Loucy (cell line): Measurements from ENCODE around the gene DENND6B.

Source experiments
- H2AFZ ChIP-seq: fragments of 200-600 bp; sonication (generic); 2 replicates; pipeline ENCODE4 v1.6.0; 2016; ENCODE audit warnings: antibody characterized with exemption, mild to moderate bottlenecking, low read length, moderate library complexity
- H3F3A ChIP-seq: fragments of 200-600 bp; 2 replicates; pipeline ENCODE4 v1.6.0; 2016; ENCODE audit warnings: antibody characterized with exemption, low read depth, mild to moderate bottlenecking
- H3K27me3 ChIP-seq: fragments of 200-600 bp; sonication (generic); 2 replicates; pipeline ENCODE4 v1.6.1; 2014; ENCODE audit warnings: low read length, mild to moderate bottlenecking; ENCODE audit not compliant: insufficient read depth, poor library complexity, severe bottlenecking
- H3K36me3 ChIP-seq: fragments of 200-600 bp; sonication (generic); 2 replicates; pipeline ENCODE4 v1.6.1; 2016; ENCODE audit warnings: low read length; ENCODE audit not compliant: insufficient read depth
- H3K4me1 ChIP-seq: fragments of 200-600 bp; sonication (generic); 2 replicates; pipeline ENCODE4 v1.5.1; 2014; ENCODE audit warnings: low read length, mild to moderate bottlenecking; ENCODE audit not compliant: insufficient read depth, poor library complexity, severe bottlenecking
- H3K4me2 ChIP-seq: fragments of 200-600 bp; sonication (generic); 2 replicates; pipeline ENCODE4 v1.6.0; 2014; ENCODE audit warnings: antibody characterized with exemption, low read length, low read depth, mild to moderate bottlenecking; ENCODE audit not compliant: poor library complexity, severe bottlenecking
- H3K4me3 ChIP-seq: fragments of 200-600 bp; sonication (generic); 2 replicates; pipeline ENCODE4 v1.5.1; 2014; ENCODE audit warnings: low read length, mild to moderate bottlenecking, mixed read lengths; ENCODE audit not compliant: poor library complexity, severe bottlenecking
- H3K79me2 ChIP-seq: fragments of 200-600 bp; sonication (generic); 2 replicates; pipeline ENCODE4 v1.6.1; 2014; ENCODE audit warnings: low read length; ENCODE audit not compliant: insufficient read depth
- H3K9ac ChIP-seq: fragments of 200-600 bp; sonication (generic); 2 replicates; pipeline ENCODE4 v1.6.0; 2014; ENCODE audit warnings: mild to moderate bottlenecking, low read depth, low read length, moderate library complexity; ENCODE audit not compliant: poor library complexity, severe bottlenecking
- H3K9me2 ChIP-seq: fragments of 200-600 bp; sonication (generic); replicated peaks from 2 replicates; pipeline ENCODE4 v1.6.1; 2016; ENCODE audit warnings: low read depth, low read length, mixed read lengths
- H3K9me3 ChIP-seq: fragments of 200-600 bp; sonication (generic); 2 replicates; pipeline ENCODE4 v1.6.1; 2014; ENCODE audit warnings: mild to moderate bottlenecking, antibody characterized with exemption, low read length, low read depth; ENCODE audit not compliant: insufficient read depth
- H4K20me1 ChIP-seq: fragments of 200-600 bp; sonication (generic); 2 replicates; pipeline ENCODE4 v1.6.0; 2014; ENCODE audit warnings: antibody characterized with exemption, low read length, mild to moderate bottlenecking; ENCODE audit not compliant: insufficient read depth, poor library complexity, severe bottlenecking
- EZH2phosphoT487 ChIP-seq: fragments of 200-600 bp; IDR thresholded peaks from 2 replicates; pipeline ENCODE4 v1.6.1; 2018; ENCODE audit warnings: antibody characterized with exemption, mild to moderate bottlenecking, moderate library complexity, borderline replicate concordance
- TF ChIP-seq, protein P1 (sequence below): fragments of 200-600 bp; sonication (generic); conservative IDR thresholded peaks from 2 replicates; pipeline ENCODE4 v1.5.1; 2014; ENCODE audit warnings: mild to moderate bottlenecking, antibody characterized with exemption, low read length

DENND6B gene

DNA sequence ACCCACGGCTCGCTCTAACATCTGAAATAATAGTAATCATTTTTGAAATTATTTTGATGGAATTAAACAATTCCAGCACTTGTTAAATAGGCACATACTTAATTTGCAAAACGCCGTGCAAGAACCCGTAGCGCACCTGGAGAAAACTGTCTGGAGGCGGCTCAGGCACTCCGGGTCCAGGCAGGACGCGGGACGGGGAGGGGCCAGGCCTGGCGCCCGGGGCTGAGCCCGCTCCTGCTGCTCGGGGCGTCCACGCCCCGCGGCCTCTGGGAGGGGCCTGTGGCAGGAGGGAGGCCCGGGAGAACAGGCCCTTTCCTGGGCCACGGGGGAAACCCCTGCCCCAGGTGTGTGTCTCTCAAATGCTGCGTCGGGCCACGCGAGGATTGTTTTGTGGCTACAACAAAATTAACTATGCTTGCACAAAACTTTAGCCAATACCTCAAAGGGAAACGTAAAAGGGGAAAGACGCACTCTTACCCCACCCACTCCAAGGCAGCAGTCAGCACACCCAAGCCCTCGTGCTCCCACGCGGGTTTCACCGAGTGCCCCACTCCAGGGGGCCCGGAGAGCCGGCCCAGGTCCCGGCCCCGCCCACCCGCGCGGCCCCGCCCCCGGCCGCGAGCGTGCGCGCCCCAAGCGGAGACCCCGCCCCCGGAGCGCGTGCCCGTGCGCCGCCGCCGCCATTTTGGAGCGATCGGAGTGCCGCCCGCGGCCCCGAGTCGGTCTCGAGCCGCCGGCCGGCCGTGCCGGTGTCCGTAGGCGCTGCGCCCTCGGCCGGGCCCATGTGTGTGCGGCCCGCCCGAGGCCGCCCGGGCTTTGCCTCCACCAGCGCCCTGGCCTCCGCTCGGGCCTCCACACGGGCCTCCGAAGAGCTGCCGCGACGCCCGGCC, 16.1 kb upstream of the DENND6B start, which contains the start of gene PPP6R2:
Gene PPP6R2 (plus strand): TSS at position 677 of the 890 bp plus-strand sequence. CDS start 50,582 bp downstream, outside the sequence.
- Histone ChIP-seq H3K9ac (peak within 1 kb of the TSS; percentile 88), H2AFZ (peak within 1 kb of the TSS; percentile 88), H3K9me2 (no peaks in the 10 kb centered on the region), H3K79me2 (peaks cover 21% of the 10 kb centered on the region), H3K9me3 (no peaks in the 10 kb centered on the region), H3K36me3 (no peaks in the 10 kb centered on the region), H3K4me1 (peaks cover 21% of the 10 kb centered on the region), H3K4me2 (peak within 1 kb of the TSS; percentile 91), H3K4me3 (peak within 1 kb of the TSS; percentile 76), H3K27me3 (no peaks in the 10 kb centered on the region), H3F3A (peaks cover 7% of the 10 kb centered on the region; the same call in 1 of the 2 replicates), H4K20me1 (peaks cover 15% of the 10 kb centered on the region)
- no peak for TF ChIP-seq EZH2phosphoT487
- TF ChIP-seq, protein P1, sequence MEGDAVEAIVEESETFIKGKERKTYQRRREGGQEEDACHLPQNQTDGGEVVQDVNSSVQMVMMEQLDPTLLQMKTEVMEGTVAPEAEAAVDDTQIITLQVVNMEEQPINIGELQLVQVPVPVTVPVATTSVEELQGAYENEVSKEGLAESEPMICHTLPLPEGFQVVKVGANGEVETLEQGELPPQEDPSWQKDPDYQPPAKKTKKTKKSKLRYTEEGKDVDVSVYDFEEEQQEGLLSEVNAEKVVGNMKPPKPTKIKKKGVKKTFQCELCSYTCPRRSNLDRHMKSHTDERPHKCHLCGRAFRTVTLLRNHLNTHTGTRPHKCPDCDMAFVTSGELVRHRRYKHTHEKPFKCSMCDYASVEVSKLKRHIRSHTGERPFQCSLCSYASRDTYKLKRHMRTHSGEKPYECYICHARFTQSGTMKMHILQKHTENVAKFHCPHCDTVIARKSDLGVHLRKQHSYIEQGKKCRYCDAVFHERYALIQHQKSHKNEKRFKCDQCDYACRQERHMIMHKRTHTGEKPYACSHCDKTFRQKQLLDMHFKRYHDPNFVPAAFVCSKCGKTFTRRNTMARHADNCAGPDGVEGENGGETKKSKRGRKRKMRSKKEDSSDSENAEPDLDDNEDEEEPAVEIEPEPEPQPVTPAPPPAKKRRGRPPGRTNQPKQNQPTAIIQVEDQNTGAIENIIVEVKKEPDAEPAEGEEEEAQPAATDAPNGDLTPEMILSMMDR = peak; percentile 9; the same call in 1 of the 2 replicates

DNA sequence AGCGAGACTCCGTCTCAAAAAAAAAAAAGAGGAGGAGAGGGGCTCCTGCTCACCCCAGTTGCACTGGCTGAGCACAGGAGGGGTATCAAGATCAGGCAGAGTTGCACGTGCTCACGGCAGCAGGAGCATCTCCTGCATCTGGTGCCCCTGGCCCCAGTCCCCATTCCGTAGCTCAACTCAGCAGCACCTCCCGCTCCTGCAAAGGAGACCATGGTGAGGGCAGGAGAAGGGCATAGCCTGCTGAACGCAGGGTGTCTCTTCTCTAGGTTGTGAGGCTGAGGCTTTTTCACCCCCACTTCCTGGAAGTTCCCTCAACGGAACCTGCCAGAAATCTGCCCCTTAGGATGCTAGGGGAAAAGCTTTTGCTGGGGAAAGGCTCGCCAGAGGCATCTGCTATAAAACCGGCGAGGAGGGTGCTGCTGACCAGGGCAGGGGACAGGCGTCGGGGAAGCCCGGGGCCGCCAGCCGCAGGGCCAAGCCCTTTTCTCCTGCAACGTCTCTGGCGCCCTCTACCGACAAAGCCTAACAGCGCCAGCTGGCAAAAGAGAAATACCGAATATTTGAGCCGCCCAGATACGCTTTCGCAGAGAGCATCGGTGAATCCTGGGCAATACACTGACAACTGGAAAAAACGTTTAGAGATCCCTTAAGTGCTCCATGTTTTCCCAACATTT, 15.3 kb upstream of the DENND6B start:
- peaks cover 12% of the 10 kb centered on the region for H4K20me1 ChIP-seq
- H3F3A ChIP-seq = peaks cover 7% of the 10 kb centered on the region; the same call in 1 of the 2 replicates
- H3K4me2 ChIP-seq = peak overlapping the region; percentile 91
- H2AFZ ChIP-seq = peak overlapping the region; percentile 88
- H3K9me2 ChIP-seq = no peaks in the 10 kb centered on the region
- no peaks in the 10 kb centered on the region for H3K27me3 ChIP-seq
- peaks cover 13% of the 10 kb centered on the region for H3K4me1 ChIP-seq
- H3K36me3 ChIP-seq = no peaks in the 10 kb centered on the region
- H3K9ac ChIP-seq = peak overlapping the region; percentile 88
- H3K4me3 ChIP-seq = peak overlapping the region; percentile 76
- no peaks in the 10 kb centered on the region for H3K9me3 ChIP-seq
- H3K79me2 ChIP-seq = peaks cover 16% of the 10 kb centered on the region
- TF ChIP-seq, protein P1 = peak; percentile 92
- no peak for TF ChIP-seq EZH2phosphoT487

DNA sequence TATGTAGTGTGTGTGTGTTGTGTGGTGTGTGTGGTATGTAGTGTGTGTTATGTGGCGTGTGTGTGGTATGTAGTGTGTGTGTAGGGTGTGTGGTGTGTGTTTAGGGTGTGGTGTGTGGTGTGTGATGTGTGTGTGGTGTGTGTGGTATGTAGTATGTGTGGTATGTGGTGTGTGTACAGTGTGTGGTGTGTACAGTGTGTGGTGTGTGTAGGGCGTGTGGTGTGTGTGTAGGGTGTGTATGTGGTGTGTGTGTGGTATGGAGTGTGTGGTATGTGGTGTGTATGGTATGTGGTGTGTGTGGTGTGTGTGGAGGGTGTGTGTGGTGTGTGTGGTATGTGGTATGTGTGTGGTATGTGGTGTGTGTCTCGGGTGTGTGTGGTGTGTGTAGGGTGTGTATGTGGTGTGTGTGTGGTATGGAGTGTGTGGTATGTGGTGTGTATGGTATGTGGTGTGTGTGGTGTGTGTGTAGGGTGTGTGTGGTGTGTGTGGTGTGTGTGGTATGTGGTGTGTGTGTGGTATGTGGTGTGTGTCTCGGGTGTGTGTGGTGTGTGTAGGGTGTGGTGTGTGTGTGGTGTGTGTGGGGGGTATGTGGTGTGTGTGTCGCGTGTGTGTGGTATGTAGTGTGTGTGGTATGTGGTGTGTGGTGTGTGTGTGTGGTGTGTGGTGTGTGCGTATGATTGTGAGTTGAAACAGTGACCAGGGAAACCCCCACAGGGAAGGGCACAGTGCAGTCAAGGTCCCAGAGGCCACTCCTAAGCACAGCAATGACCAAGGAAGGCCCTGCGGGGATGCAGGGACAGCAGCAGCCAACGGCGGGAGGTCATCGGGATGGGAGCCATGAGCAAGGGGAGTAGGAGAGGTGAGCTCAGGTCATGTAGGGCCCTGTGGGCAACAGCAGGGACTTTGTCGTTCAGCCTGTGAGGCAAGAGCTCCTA, 13.4 kb upstream of the DENND6B start:
- peaks cover 7% of the 10 kb centered on the region; the same call in 1 of the 2 replicates for H3F3A ChIP-seq
- H4K20me1 ChIP-seq = no peaks in the 10 kb centered on the region
- H3K9me3 ChIP-seq = no peaks in the 10 kb centered on the region
- peaks cover 4% of the 10 kb centered on the region for H3K79me2 ChIP-seq
- H3K4me3 ChIP-seq = no peak overlapping the region
- no peaks in the 10 kb centered on the region for H3K36me3 ChIP-seq
- H3K4me1 ChIP-seq = peaks cover 7% of the 10 kb centered on the region
- no peak for TF ChIP-seq EZH2phosphoT487
- TF ChIP-seq, protein P1 = no peak
- H3K9ac ChIP-seq = no peak overlapping the region
- H3K9me2 ChIP-seq = no peaks in the 10 kb centered on the region
- H3K4me2 ChIP-seq = no peak overlapping the region
- no peaks in the 10 kb centered on the region for H3K27me3 ChIP-seq
- no peak overlapping the region for H2AFZ ChIP-seq
